ENCODE measurements around the gene NRG2.

NRG2 gene

DNA sequence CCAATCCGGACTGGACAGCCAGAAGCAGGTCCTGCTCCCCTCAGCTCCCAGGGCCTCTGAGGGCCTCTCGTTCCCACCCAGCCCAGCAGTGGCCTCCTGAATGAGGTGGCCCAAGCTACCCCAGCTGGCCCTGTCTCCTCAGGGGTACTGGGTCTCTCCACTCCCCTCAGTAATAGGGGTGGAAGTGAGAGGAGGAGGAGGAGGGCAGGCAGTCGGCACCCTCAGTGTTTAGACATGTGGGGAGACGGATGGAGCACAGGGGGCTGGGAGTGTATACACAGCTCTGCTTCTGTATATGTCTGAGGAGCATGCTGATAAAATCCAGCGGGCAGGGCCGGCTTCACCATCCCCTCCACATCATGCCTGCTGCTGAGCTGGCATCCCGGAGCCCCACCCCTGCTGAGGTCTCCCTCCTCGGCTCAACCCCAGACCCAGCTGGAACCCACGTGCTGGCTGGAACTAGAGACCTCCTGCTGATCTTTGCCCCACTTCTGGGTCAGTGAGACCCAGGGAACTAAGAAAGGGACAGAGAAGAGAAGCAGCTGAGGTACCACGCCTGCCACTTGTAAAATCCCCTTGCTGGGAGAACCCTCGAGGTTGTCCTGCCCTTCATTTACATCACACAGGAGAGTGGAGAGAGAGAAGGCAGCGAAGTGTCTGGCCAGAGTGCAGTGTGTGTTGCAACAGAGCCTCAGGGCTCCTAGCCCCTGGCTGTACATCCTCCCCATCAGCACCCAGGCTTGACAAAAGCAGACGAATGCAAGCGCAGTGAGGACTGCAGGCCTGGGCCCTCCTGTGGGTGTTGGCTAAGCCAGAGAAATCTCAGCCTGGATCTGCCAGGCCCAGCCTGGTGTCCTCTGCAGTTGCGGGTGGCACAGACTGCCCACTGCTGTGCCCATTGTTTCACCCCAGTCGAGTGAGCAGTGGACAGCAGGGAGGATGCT, 170.0 kb downstream of the NRG2 start:
- DNase-seq, result peak in 1 of 2 experiments; percentile 5

DNA sequence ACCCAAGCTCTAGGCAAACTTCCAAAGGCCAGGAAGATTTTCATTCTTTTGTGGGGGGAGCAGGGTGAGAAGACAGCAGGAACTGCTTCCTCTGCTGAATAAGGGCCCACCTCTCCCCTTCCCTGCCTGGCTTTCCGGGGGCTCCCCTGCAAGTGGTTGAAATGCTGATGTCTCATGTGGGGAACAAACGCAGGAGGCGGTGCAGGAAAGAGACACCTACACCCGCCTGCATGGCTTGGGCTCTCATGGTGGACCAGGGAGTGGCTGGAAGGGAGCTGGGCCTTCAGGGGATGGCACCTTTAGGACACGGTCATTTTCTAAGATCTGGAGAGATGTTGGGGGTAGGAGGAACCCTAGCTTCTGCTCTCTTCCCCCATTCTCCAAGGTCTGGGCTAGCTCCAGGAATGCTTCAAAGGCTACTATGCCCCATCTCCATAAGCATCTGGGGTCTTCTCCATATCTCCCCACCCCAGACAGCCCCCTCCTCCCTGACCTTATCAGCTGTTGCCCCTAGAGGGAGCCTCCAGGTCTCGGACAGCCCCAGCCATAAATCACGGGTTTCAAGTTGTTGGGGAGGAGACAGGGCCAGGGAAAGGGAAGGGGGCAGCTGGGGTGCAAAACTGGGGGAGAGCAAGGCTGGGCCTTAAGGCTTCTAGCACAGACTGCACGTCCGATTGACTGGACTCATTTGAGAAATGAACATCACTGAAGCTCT, 170.9 kb downstream of the NRG2 start:
- no peak for DNase-seq

DNA sequence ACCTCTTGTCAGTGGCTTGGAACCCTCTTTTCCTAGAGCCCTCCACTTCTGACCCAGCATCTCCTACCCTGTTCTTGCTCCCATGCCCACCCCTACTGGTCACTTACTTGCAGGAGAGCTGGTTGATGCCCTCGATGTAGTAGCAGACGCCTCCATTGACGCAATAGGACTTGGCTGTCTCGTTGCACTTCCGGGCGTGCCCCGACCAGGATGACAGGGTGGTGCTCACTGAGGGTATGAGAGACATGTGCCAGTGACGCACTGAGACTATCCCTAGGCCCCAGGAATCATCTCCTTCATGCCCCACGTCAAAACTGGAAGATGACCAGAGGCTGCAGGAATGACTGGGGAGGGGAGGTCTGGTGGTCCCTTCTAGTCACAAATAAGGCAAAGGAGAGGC, 171.5 kb downstream of the NRG2 start:
- no peak for DNase-seq

DNA sequence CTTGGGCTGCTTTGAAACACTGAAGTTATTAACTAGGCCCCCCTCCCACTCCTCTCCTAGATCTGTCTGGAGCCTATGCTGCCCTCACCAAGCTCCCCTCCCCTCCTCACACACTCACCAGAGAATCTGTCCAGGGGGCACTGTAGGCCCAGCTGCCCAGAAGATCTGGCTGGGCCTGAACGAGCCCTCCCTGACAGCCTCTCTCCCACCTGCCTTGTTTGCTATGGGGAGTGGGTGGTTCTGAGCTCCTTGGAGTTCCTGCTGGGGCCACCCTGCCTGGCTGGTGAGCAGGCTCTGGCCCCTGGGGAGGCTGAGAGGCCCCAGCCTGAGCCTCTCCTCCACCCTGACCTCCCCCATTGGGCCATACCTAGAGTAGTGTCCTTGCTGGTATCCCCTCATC, 172.4 kb downstream of the NRG2 start:
- DNase-seq, result no peak

DNA sequence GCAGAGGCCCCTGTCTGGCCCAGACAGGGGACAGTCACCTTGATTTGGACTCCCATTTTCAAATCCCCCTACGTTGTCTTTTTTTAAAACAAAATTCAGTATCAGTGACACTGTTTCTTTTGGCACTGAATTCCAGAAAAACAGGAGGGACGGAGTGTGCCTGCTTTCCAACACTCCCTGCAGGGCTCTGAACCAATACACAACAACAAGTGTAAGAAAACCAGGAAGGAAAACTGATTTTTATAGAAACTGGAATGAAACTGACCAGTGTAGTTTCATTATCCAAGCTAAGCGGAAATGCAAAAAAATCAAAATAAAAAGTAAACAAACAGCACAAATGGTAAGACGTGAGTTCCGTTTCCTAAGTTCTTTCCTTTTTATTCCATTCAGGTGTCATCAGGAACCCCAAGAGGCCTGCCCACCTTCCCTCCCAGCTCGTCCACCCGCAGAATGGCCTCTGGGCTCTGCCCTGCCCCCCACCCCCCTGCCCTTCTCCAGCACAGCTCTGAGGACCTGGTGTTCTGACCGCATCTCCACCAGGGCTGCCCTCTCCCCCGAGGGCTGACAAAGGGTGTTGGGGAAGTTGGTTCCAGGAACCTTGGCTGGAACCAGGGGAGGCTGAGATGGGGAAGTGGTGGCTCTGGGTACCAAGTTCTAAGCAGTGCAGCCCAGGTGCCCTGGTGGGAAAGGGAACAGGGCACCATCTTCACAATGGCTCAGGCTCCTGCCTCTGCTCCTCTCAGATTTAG, 173.9 kb downstream of the NRG2 start:
- no peak for DNase-seq

DNA sequence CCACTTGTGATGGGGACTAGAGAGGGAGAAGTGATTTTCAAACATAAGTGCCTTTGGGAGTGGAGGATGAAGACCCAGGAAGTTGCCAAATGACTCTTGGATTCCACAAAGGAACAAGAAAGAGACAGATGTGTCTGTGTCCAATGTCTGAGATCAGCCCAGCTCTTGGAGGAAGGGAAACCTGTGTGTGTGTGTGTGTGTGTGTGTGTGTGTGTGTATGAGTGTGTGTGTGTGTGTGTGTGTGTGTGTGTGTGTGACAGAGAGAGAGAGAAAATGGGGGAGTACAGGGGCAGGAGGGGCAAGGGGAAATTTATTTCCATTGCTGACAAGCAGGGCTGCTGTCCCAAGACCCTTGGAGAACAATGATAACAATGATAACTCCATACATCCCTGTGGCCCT, 175.5 kb downstream of the NRG2 start:
- DNase-seq, result no peak

DNA sequence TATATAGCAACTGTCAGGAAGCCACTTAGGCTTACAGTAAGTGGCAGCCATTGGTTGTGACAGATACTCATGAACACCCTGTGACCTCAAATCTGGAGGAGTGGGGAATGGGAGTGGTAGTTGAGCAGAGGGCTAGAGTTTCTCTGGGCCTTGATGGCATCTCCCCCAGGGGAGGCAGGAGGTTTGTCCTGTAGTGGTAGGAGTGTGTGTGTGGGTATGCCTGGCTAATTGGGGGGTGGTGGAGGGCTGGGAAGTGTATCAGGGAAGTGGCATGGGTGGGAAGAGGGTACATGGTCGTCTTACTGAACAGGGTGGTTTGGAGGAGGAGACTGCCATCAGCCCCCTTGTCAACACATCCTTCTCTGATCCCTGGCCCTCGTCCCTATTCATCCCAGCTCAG, 176.0 kb downstream of the NRG2 start:
- no peak for DNase-seq

DNA sequence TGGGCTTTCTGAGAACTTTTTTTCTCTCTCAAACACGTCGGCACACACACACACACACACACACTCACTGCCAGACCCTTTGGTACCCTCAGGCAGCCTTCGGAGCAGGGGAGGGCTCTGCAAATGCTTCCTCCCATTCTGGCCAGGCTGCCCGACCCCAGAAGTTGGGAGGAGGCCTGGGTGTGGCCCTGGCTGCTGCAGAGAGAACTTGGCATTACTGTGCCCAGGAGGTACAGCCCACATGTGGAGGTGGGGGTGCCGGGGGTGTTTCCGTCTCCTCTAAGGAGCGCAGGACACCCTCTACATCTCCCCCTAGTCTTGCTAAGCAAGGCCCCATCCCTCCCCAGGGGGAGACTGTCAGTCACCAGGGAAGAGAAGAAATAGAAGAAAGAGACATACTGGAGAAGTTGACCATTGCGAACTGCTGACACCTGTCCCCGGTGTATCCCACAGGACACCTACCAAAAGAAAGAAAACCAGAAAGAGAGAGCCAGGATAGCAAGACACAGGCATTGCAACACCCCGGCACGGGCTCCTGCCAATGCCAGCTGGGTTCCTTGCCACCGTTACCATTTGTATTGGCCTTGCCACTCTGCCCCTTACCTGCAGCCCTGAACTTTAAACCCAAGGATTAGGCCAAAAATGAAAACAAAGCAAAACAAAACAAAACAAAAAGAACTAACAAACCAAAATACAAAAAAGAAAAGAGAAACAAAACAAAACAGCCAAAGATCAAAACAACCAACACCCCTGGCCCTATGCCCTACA, 178.2 kb downstream of the NRG2 start:
- DNase-seq, result no peak

DNA sequence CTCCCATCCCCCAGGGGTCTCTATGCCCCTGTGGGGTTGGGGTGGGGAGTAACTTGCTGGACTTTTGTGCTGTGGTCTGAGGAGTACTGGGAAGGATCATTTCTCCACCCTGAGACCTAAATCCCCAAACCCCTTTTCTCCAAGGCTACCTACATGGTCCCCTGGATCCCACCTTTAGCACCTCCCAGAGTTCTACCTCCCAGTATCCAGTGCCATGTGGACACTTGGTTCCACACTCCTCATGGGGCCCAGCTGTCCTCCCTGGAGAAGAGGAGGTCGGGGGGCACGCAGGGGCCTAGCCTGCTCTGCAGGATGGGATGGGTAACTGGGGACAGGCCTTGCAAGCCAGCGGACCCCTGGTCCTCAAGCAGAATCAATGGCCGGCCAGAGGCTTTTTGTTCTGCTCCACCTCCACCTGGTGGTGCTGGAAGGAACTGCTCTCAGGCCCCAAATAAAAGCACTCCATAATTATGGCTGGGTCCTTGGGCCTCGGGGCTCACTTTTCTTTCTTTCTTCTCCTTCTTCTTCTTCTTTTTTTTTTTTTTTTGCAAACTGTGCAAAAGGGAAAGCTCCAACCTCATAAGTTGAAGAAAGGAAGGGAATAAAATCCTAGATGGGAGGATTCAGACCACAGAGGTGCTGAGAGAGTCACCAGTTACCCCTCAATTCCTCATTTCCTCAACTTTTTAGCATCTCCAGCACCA, 179.1 kb downstream of the NRG2 start:
- DNase-seq, result peak in 1 of 2 experiments; percentile 57

DNA sequence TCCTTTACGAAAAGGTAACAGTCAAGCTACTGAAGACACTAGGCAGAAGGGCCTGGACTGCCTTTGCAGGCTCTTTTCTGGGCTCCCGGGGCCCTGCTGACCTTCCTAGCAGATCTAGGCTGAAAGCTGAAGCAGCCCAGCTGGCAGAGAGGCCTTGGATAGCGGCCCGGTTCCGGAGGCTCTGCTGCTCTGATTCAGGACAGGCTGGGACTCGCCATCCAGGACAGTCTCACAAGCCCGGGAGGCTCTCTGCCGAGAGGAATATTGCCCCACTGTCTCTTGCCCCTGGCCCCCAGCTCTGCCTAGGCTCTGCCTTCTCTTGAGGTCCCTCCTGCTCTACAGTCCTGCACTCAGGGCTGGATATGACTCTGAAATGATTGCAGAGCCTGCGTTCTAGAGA, 179.7 kb downstream of the NRG2 start:
- peak in 1 of 2 experiments; percentile 41 for DNase-seq

DNA sequence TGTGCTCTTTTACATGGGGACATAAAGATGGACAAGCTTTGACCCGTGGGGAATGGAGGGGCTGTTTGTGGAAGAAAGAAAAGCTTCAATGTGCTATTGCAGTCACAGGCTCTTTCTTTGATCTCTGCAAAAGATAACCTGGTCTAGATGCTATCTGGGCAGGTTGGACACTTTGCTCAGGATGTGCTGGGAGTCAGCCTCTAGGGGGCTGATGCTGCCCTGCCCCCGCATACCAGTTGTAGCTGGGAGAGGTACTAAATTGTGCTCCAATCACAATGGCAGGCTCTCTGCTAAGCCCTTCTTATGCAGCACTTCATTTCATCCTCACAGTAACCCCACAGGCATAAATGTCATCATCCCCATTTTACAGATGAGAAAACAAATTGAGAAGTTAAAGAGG, 180.3 kb downstream of the NRG2 start:
- DNase-seq, result no peak

DNA sequence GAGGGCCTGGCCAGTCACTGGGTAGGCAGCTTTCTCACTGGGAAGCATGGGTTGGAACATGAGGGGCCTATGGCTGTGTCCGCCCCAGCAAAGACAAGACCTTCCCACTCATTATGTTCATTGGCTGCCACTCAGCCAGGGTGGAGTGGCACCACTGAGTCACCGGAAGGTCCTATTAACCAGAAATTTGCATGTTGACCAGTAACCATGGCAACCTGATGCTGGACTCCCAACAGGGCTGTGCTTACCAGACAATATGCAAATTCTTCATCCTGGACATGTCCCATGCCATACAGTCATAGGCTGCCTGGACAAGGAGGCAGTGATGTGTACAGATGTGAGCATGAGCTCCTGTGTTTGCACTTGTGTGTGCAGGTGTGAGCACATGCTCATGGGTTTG, 180.8 kb downstream of the NRG2 start:
- DNase-seq, result no peak

DNA sequence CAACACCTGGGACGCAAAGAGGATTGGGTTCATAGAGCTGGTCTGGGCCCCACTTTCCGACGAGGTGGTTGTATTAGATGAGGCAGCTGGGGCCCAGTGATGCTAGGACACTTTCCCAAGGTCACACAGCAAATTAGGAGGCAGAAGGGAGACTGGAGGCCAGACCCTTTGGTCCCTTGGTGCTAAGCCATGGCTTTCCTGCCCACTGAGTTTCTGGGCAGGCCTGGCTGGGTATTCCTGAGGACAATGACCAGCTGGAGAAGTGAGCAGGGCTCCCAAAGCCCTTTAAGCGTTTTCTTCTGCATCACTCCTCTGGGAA, 181.3 kb downstream of the NRG2 start:
- DNase-seq, result no peak

DNA sequence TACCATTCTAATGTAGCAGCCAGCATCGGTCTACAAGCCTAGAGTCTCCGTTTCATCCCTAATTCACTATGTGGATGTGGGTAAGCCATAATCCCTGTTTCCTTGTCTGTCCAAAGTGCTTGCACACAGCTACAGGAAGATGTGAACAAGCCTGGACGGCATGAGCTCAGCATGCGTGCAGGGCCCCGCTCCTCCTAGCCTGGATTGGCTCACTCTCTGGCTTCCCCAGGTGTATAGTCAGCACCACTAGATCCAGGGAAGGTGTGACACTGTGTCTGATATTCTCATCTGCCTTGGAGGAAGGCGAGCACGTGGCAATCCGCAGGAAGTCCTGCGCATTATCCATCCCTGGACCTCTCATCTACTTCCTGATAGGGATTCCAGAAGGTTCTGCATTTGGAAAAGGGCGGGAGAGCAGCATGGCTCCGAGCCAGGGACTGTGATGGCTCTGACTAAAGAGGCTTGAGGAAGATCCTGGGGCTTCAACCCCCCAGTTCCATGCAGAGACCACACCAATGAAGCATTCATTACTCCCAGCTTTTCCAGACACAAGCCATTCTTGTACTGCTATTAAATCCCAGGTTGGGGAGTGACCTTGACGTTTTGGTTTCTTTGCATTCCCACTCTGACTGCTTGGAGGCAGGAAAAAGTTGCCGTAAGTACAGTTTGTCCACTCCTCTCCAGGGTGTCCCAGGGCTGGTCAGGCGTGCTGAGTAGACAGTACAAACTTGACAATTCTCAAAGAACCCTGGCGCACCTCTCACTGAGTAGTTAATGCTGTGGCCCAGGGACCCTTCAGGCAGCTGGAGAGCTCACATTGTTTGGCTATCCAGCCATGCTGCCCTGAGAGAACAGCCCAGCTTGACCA, 181.8 kb downstream of the NRG2 start:
- DNase-seq, result no peak

DNA sequence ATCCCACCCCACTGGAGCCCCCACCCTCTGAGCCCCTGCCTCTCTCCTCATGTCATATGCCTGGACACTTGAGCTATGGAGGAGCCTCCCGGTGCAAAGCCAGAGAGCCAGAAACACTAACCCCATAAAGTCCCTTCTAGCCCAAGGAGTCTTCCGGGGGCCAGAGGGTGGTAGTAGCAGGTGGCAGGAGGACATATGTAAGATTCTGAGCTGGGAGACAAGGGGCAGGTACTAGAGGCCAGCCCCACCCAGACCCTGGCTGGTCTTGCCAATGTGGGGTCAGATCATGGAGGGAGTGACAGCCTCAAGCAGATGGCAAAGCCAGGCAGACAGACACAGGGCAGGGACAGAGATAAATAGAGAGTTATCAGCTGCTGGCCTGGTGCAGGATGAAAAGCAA, 184.1 kb downstream of the NRG2 start:
- no peak for DNase-seq

DNA sequence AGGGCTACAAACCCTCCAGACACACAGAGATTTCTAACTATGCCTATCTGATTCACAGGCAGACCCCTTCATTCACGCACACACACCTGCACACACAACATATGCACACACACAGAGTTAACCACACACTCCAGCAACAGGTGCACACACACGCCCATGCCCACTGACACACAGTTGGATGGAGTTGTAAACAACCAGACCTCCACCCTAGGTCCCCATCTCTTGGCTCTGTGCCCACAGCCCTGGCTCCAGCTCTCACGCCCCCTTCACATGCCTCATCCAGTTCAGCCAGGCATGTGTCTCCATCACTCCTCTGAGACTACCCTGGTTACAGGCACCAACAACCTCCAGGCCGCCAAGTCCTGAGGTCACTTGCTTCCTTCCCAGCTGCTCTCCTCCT, 186.4 kb downstream of the NRG2 start:
- peak; percentile 35 to 40 for DNase-seq

DNA sequence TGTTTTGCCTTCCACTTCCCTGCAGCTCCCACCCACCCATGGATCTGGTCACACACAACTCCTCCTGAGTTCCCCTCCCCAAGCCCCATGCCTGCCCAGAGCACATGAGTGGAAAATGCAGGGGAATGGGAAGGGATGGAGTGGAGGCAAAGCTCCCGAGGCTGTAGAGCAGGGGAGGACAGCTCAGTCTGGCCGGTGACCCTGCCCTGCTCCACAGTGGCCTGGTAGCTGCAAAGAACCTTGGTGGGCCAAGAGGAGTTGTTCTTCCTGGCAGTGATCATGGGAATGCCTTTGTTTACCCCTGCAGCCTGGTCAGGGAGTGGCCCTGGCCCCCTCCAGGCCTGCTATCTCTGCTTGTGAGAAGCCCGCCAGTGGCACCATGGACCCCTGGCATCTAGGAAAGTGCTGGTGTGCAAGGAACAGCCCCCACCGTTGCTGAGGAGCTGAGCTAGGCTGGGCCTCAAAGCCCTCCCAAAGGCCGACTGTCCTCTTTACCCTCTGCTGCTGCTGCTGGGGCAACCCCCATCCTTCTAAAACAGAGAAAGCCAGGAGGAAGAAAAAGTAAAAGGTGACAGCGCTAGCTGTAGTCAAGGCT, 187.1 kb downstream of the NRG2 start:
- no peak for DNase-seq

DNA sequence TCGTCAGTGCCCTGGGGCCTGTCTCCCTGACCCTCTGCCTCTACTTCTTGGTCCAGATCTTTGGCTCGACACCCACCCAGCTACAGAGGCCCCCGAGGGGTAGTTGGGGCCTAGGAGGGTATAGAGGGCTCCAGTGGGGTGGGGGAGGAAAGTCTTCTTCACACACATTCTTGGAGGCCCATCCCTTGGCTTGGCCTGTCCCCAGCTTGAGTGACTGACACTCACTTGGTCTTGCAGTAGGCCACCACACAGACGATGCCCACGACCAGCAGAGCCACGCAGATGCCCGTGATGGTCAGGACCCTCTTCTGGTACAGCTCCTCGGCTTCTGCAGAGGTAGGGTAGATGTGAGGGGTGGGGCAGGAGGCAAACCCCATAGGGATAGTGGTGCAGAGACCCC, 187.6 kb downstream of the NRG2 start:
- no peak for DNase-seq

DNA sequence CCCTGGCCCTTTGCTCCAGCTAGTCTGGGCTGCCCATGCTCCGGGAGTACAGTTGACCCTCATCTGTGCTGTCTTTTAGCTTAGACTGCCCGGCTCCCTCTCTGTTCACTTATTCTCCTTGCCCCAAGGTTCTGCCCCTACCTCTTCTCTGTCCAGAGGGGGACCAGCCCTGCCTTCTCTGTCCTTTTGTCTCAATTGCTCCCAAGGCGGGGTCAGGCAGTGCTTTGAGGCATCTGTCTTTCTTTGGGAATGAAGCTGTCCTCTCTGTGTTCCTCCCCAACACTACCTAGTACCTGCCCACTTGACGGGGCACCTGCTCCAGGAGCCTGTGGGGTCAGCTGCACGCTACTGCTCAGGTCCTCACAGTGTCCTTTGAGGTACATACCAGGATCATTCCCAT, 188.1 kb downstream of the NRG2 start:
- DNase-seq, result no peak

DNA sequence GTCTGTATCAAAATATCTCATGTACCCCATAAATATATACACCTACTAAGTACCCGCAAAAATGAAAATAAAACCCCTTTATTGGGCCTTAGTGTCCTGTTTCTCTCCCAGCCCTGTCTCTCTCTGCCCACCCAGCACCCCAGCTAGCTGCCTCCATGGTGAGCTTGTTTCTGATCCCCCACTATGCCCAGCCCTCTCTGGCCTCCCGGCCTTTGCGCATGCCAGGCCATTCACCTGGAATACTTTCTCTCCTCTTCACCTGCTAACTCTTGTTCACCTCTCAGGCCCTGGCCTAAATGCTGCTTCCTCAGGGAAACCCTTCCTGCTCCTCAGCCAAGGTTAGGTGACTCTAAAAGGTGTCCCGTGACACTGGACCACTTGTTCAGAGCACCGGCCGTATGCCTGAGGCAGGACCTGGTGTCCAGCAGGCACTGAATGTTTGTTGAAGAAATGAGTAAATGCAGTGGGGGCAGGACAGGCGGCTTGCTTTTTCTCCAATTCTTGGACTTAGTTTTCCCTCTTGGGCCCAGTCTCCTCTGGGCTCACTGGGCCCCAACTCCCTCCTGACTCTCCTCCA, 189.0 kb downstream of the NRG2 start:
- DNase-seq, result no peak
